ENCODE measurements around the gene NECAB3. TPM values are rescaled to one million over a fixed set of nuclear protein-coding genes. Genes with fewer than 3 reads are reported as not detected.

The NECAB3 gene
- total and polyA plus RNA-seq, 2 of the 13 experiments (the other 11 are each of a cell fraction or from before 2014, with no cell fraction given), result 61.5 to 65.5 TPM

- TF ChIP-seq HMGXB4 (CRISPR knock-in tag; IDR thresholded peaks at IDR 0.05; ENCODE audit: borderline replicate concordance in 1 of 2, low read depth in 1 of 2), result peak; percentile 81 to 88
- TF ChIP-seq NCOA5 (CRISPR knock-in tag; IDR thresholded peaks at IDR 0.05), result peak; percentile 55; the same call in 1 of the 2 replicates
- peak; percentile 36; the same call in 1 of the 2 replicates for TF ChIP-seq MIXL1 (CRISPR knock-in tag; IDR thresholded peaks at IDR 0.05)
- no peak for TF ChIP-seq RCOR2 (CRISPR knock-in tag; IDR thresholded peaks at IDR 0.05)
- TF ChIP-seq KLF9 (CRISPR knock-in tag; IDR thresholded peaks at IDR 0.05; ENCODE audit: low read depth), result no peak
- TF ChIP-seq TCF12 (IDR thresholded peaks at IDR 0.05), result no peak
- TF ChIP-seq TCF12 (CRISPR knock-in tag; IDR thresholded peaks at IDR 0.05), result peak; percentile 96; the same call in 1 of the 2 replicates
- peak; percentile 90 for TF ChIP-seq ZNF350 (CRISPR knock-in tag; IDR thresholded peaks at IDR 0.05; ENCODE audit: borderline replicate concordance, low read depth)
- no peak for TF ChIP-seq SMAD3 (CRISPR knock-in tag; IDR thresholded peaks at IDR 0.05)
- peak; percentile 78 for TF ChIP-seq PAF1 (CRISPR knock-in tag; IDR thresholded peaks at IDR 0.05)
- TF ChIP-seq SP2 (CRISPR knock-in tag; IDR thresholded peaks at IDR 0.05), result peak; percentile 63; the same call in 1 of the 2 replicates
- TF ChIP-seq GRHL1 (CRISPR knock-in tag; conservative IDR thresholded peaks at IDR 0.05), result no peak
- peak; percentile 97 for TF ChIP-seq ZNF772 (CRISPR knock-in tag; IDR thresholded peaks at IDR 0.05)
- TF ChIP-seq CENPX (CRISPR knock-in tag; IDR thresholded peaks at IDR 0.05), result no peak; the same call in 1 of the 2 replicates
- peak; percentile 99 for TF ChIP-seq ZSCAN31 (CRISPR knock-in tag; IDR thresholded peaks at IDR 0.05; ENCODE audit: low read depth)
- peak; percentile 15; the same call in 1 of the 2 replicates for TF ChIP-seq IRF1 (CRISPR knock-in tag; IDR thresholded peaks at IDR 0.05; ENCODE audit: low read depth)
- TF ChIP-seq ARID2 (CRISPR knock-in tag; IDR thresholded peaks at IDR 0.05; ENCODE audit: borderline replicate concordance), result peak; percentile 98
- TF ChIP-seq TRIM22 (IDR thresholded peaks at IDR 0.05), result no peak
- TF ChIP-seq ZNF3 (CRISPR knock-in tag; IDR thresholded peaks at IDR 0.05), result no peak
- TF ChIP-seq ARID5B (CRISPR knock-in tag; IDR thresholded peaks at IDR 0.05), result peak; percentile 59
These were observed 10.8 kb downstream of the NECAB3 start (continued) for GRCh38 chr20:33663161-33664084.
